ENCODE measurements around the gene RBM23.

Gene RBM23

DNA sequence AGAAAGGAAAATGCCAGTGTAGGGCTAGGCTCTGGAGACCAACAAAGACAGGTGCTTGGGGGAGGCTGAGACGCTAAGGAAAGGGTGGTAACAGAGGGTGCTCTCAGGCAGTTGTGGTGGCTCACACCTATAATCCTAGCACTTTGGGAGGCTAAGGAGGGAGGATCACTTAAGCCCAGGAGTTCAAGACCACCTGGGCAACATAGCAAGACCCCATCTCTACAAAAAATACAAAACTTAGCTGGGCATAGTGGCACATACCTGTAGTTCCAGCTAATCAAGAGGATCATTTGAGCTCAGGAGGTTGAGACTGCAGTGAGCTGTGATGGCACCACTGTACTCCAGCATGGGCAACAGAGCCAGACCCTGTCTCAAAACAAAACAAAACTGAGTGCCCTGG lies 23.5 kb downstream of the RBM23 start:
- H3K9ac ChIP-seq (ENCODE audit: low read depth, low read length) = no peak overlapping the region
- H3K9me3 ChIP-seq (ENCODE audit: insufficient read depth, low read depth, low read length) = no peaks in the 10 kb centered on the region
- H3K27ac ChIP-seq (ENCODE audit: low read length) = no peak overlapping the region
- no peak overlapping the region for H3K4me3 ChIP-seq (ENCODE audit: low read length)
- H3K27me3 ChIP-seq (ENCODE audit: insufficient read depth, low read length) = peaks cover 39% of the 10 kb centered on the region
- no peaks in the 10 kb centered on the region for H3K36me3 ChIP-seq (ENCODE audit: insufficient read depth, low read depth, low read length)
- H3K4me1 ChIP-seq (ENCODE audit: insufficient read depth, low read length) = peaks cover 7% of the 10 kb centered on the region; the same call in 1 of the 2 replicates

DNA sequence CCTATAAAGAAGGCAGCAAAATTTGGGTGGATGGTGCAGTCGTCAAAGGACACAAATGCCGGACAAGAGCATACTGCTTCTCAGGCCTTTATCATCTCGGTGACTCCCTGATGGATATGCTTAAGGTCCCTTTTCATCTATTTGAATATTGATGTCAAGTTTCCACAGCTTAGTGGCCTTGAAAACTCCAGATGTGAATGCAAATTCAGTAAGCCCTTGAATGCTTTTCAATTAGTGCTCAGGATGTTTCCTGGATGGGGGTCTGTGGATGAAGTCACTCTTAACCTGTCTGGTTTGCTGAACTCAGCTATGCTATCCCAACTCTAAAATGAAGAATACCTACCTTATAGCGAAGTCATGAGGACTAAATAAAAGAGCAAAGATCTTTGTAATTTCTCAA lies 25.2 kb downstream of the RBM23 start:
- Histone ChIP-seq H3K9ac (ENCODE audit: low read depth, low read length) (no peak overlapping the region), H3K4me1 (ENCODE audit: insufficient read depth, low read length) (no peaks in the 10 kb centered on the region), H3K36me3 (ENCODE audit: insufficient read depth, low read depth, low read length) (no peaks in the 10 kb centered on the region), H3K9me3 (ENCODE audit: insufficient read depth, low read depth, low read length) (no peaks in the 10 kb centered on the region), H3K4me3 (ENCODE audit: low read length) (no peak overlapping the region), H3K27me3 (ENCODE audit: insufficient read depth, low read length) (peaks cover 34% of the 10 kb centered on the region), H3K27ac (ENCODE audit: low read length) (no peak overlapping the region)

DNA sequence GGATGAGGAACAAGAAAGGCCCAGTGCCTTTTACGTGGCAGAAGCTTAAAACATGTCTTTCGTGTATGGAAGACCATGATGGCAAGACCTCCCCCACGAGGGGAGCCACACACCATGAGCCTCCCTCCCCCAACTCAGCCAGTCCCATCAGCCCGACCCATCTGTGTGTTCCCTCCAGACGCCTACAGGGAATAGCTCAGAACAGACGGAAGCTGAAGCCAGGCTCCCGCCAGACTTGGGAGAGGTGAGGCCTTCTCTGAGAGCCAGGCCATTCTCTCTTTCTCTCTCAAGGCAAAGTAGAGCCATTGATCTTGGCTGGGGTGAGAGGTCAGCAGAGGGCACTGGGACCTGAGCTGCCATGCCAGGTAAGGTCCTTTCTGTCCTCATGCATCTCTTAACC lies 26.5 kb downstream of the RBM23 start:
- Histone ChIP-seq H3K27me3 (ENCODE audit: insufficient read depth, low read length) (peaks cover 22% of the 10 kb centered on the region), H3K4me3 (ENCODE audit: low read length) (no peak overlapping the region), H3K9ac (ENCODE audit: low read depth, low read length) (no peak overlapping the region), H3K9me3 (ENCODE audit: insufficient read depth, low read depth, low read length) (no peaks in the 10 kb centered on the region), H3K27ac (ENCODE audit: low read length) (no peak overlapping the region), H3K36me3 (ENCODE audit: insufficient read depth, low read depth, low read length) (no peaks in the 10 kb centered on the region), H3K4me1 (ENCODE audit: insufficient read depth, low read length) (no peaks in the 10 kb centered on the region)

DNA sequence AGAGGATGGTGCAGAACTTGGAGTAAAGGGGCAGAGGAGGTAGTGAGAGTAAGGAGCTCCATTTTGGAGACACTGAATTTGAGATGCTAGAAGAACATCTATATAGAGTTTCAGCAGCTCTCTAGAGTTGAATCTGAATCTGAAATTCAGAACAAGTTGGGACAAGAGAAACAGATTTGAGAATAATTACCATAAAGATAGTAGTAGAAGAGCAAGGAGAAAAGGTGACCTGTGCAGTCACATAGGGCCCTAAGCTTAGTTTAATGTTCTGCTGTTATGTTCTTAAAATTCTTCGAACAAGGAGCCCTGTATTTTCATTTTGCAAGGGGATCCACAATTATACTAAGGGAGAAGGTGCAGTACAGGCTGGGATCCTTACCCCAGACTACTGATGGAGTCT lies 28.5 kb downstream of the RBM23 start:
- Histone ChIP-seq H3K27me3 (ENCODE audit: insufficient read depth, low read length) (peaks cover 11% of the 10 kb centered on the region), H3K4me3 (ENCODE audit: low read length) (no peak overlapping the region), H3K27ac (ENCODE audit: low read length) (no peak overlapping the region), H3K4me1 (ENCODE audit: insufficient read depth, low read length) (no peaks in the 10 kb centered on the region), H3K36me3 (ENCODE audit: insufficient read depth, low read depth, low read length) (no peaks in the 10 kb centered on the region), H3K9ac (ENCODE audit: low read depth, low read length) (no peak overlapping the region), H3K9me3 (ENCODE audit: insufficient read depth, low read depth, low read length) (no peaks in the 10 kb centered on the region)

DNA sequence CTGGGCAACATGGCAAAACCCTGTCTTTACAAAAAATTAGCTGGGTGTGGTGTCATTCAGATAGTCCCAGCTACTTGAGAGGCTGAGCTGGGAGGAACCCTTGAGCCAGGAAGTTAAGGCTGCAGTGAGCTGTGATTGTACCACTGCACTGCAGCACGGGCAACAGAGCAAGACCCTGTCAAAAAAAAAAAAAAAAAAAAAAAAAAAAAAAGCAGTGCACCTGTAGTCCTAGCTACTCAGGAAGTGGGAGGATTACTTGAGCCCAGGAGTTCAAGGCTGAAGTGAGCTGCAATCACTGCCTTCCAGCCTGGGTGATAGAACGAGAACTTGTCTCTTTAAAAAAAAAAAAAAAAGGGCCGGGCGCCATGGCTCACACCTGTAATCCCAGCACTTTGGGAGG lies 30.3 kb downstream of the RBM23 start:
- Histone ChIP-seq H3K36me3 (ENCODE audit: insufficient read depth, low read depth, low read length) (no peaks in the 10 kb centered on the region), H3K9ac (ENCODE audit: low read depth, low read length) (no peak overlapping the region), H3K27me3 (ENCODE audit: insufficient read depth, low read length) (peaks cover 27% of the 10 kb centered on the region), H3K27ac (ENCODE audit: low read length) (no peak overlapping the region), H3K4me1 (ENCODE audit: insufficient read depth, low read length) (peaks cover 5% of the 10 kb centered on the region; the same call in 1 of the 2 replicates), H3K4me3 (ENCODE audit: low read length) (no peak overlapping the region), H3K9me3 (ENCODE audit: insufficient read depth, low read depth, low read length) (no peaks in the 10 kb centered on the region)

DNA sequence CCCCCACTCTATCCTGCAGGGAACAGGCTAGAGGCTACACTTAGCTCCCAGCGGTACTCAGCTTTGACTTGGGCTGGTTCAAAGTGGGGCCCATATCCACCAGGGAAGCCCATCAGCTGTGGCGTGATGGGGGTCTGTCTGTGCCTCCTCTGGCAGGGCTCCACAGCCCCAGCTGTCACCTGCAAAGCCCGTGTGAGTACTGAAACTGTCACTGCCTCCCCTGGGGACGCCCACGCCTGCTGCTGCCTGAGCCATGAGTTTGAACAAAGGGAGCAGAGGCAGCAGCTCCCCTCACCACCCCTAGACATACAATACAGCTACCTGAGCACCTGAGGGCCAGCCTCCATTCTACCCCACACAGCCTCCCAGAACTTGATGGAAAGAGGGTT lies 31.0 kb downstream of the RBM23 start:
- peak overlapping the region; percentile 94; the same call in 1 of the 2 replicates for H3K9ac ChIP-seq (ENCODE audit: low read depth, low read length)
- H3K27me3 ChIP-seq (ENCODE audit: insufficient read depth, low read length) = peaks cover 33% of the 10 kb centered on the region
- H3K9me3 ChIP-seq (ENCODE audit: insufficient read depth, low read depth, low read length) = no peaks in the 10 kb centered on the region
- H3K4me1 ChIP-seq (ENCODE audit: insufficient read depth, low read length) = peaks cover 10% of the 10 kb centered on the region; the same call in 1 of the 2 replicates
- H3K27ac ChIP-seq (ENCODE audit: low read length) = no peak overlapping the region
- peak overlapping the region; percentile 83 for H3K4me3 ChIP-seq (ENCODE audit: low read length)
- H3K36me3 ChIP-seq (ENCODE audit: insufficient read depth, low read depth, low read length) = no peaks in the 10 kb centered on the region

DNA sequence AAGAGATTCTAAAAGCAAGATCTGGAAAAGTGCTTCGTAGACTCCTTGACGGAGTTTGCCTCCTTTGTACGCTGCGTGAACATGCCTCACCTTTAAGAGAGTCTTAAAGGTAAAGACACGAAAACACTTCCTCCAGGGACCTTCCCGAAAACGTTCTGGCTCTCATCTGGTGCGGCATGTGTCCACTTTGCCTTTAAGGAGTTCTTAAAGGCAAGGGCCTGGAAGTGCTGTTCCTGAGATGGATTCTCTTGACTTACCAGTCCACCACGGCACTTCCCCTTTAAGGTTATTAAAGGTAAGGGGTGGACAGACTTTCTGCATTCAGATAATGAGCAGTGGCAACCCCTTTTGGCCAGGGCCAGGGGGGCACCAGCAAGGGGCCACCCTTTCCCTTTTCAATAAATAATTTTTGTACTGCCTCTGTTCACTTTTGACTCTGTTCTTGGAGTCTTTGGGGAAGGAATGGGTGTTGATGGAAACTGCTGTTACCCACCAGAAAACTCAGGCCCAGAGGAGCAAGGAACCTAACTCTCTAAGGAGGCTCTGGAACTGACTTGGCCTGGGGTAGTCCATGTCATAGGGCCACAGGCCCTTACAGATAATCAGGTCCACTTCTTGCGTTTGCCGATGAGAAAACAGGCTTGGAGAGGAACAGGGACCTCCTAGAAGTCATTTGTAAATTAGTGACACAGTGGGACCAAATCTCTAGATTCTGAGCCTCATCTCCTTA lies 31.5 kb downstream of the RBM23 start:
- Histone ChIP-seq H3K4me1 (ENCODE audit: insufficient read depth, low read length) (peaks cover 15% of the 10 kb centered on the region; the same call in 1 of the 2 replicates), H3K36me3 (ENCODE audit: insufficient read depth, low read depth, low read length) (no peaks in the 10 kb centered on the region), H3K9me3 (ENCODE audit: insufficient read depth, low read depth, low read length) (no peaks in the 10 kb centered on the region), H3K9ac (ENCODE audit: low read depth, low read length) (peak overlapping the region; percentile 94), H3K27me3 (ENCODE audit: insufficient read depth, low read length) (peaks cover 37% of the 10 kb centered on the region), H3K4me3 (ENCODE audit: low read length) (peak overlapping the region; percentile 83), H3K27ac (ENCODE audit: low read length) (peak overlapping the region; percentile 76)

DNA sequence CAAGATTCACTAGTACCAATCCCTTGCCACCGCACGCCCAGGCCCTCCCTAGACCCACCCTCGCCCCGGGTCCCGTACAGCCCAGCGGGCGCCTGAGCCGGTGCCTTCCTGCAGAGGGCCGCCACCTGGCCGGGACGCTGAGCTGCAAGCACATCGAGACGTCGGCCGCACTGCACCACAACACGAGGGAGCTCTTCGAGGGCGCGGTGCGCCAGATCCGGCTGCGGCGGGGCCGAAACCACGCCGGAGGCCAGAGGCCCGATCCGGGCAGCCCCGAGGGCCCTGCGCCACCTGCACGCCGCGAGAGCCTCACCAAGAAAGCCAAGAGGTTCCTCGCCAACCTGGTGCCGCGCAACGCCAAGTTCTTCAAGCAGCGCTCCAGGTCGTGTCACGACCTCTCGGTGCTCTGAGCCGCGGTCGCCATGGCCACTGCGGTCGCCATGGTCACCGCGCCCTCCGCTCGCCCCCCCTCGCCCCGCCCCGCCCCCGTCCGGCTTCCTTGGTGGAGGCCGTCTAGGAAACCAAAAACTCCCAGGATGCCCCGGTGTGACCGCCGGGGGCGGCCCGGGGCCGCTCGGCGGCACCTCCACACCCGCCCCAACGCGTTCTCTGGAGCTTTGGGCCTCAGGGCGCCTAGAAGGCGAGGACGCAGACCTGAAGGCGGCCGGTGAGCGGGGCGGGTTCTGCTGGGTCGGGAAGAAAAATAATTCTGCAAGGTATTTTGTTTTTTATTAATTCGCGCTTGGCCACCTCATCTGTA lies 32.3 kb downstream of the RBM23 start:
- Histone ChIP-seq H3K27ac (ENCODE audit: low read length) (peak overlapping the region; percentile 76), H3K4me3 (ENCODE audit: low read length) (peak overlapping the region; percentile 83), H3K36me3 (ENCODE audit: insufficient read depth, low read depth, low read length) (no peaks in the 10 kb centered on the region), H3K9me3 (ENCODE audit: insufficient read depth, low read depth, low read length) (no peaks in the 10 kb centered on the region), H3K9ac (ENCODE audit: low read depth, low read length) (peak overlapping the region; percentile 94), H3K27me3 (ENCODE audit: insufficient read depth, low read length) (peaks cover 41% of the 10 kb centered on the region), H3K4me1 (ENCODE audit: insufficient read depth, low read length) (peaks cover 18% of the 10 kb centered on the region; the same call in 1 of the 2 replicates)

DNA sequence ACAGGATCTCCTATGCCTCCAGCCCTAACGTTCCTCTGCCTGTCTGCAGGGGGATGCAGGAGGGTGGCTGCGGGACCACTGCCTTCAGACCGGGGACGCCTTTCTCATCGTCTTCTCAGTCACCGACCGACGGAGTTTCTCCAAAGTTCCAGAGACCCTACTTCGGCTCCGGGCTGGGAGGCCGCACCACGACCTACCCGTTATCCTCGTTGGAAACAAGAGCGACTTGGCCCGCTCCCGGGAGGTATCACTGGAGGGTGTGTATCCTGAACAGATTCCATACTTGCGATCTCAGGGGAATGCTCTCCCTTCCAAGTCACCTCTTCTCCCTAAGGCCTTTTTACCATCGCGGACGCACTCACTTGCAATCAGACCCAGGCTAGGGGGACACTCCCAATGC lies 33.0 kb downstream of the RBM23 start:
- no peak overlapping the region for H3K27ac ChIP-seq (ENCODE audit: low read length)
- peak overlapping the region; percentile 56; the same call in 1 of the 2 replicates for H3K9ac ChIP-seq (ENCODE audit: low read depth, low read length)

DNA sequence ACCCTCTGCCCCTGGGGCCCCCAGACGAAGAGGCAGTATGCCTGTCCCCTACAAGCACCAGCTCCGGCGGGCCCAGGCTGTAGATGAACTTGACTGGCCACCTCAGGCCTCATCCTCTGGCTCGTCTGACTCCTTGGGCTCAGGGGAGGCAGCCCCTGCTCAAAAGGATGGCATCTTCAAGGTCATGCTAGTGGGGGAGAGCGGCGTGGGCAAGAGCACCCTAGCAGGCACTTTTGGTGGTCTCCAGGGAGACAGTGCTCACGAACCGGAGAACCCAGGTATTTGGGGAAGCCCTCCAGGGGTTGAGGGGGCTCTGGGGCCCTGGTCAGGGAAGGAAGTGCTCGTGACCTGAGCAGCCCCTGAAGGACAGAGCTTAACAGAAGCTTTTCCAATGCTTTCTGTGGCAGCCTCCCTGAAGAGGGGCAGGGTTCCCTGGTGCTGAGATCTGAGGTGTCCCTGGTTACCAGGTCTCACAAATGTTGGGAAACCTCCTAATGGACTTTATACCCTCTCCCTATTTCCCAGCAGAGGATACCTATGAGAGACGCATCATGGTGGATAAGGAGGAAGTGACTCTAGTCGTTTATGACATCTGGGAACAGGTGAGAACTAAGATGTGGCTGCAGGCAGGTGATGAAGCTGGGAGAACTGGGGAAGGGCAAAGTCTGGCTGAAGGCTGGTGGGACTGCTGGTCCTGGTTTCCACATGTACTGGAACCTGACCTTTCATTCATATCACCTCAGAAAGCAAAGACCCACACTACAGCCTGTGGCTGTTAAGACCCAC lies 34.0 kb downstream of the RBM23 start:
- Histone ChIP-seq H3K9me3 (ENCODE audit: insufficient read depth, low read depth, low read length) (no peaks in the 10 kb centered on the region), H3K4me1 (ENCODE audit: insufficient read depth, low read length) (peaks cover 18% of the 10 kb centered on the region; the same call in 1 of the 2 replicates), H3K9ac (ENCODE audit: low read depth, low read length) (no peak overlapping the region), H3K4me3 (ENCODE audit: low read length) (no peak overlapping the region), H3K27me3 (ENCODE audit: insufficient read depth, low read length) (peaks cover 41% of the 10 kb centered on the region), H3K36me3 (ENCODE audit: insufficient read depth, low read depth, low read length) (no peaks in the 10 kb centered on the region), H3K27ac (ENCODE audit: low read length) (no peak overlapping the region)

More for the DNA sequence above, 33.0 kb downstream of the RBM23 start:
- Histone ChIP-seq H3K4me1 (ENCODE audit: insufficient read depth, low read length) (peaks cover 18% of the 10 kb centered on the region; the same call in 1 of the 2 replicates), H3K27me3 (ENCODE audit: insufficient read depth, low read length) (peaks cover 41% of the 10 kb centered on the region), H3K36me3 (ENCODE audit: insufficient read depth, low read depth, low read length) (no peaks in the 10 kb centered on the region), H3K4me3 (ENCODE audit: low read length) (peak overlapping the region; percentile 83; the same call in 1 of the 2 replicates), H3K9me3 (ENCODE audit: insufficient read depth, low read depth, low read length) (no peaks in the 10 kb centered on the region)

DNA sequence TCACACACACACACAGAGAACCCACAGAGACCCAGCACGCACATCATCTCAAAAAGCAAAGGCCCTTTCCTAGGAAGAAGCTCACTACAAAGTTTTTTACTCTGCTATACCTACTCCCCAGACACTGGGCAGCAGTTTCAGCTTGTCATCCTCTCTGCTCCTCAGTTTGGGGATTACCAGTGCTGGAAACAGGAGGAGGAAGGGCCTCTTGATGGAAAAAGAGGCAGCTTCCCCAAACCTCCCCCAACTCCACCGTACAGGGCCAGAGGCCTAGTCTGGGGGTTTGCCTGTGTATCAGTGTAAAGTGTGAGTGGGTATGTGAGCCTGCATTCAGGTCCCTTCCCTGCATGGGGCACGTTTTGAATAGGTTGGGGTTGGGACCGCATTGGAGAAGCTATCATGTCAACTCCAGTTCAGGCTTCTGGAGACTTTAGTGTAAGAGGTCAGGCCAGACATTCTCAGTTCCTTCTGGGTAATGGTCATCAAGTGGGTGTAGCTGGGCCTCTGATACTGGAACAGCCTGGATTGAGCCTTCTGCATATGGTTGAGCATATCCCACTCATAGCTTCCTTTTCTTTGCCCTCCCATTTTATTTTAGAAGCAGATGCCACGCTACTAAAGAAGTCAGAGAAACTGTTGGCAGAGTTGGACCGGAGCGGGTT lies 34.7 kb downstream of the RBM23 start:
- Histone ChIP-seq H3K4me1 (ENCODE audit: insufficient read depth, low read length) (peaks cover 18% of the 10 kb centered on the region; the same call in 1 of the 2 replicates), H3K27me3 (ENCODE audit: insufficient read depth, low read length) (peaks cover 41% of the 10 kb centered on the region), H3K4me3 (ENCODE audit: low read length) (peak overlapping the region; percentile 62; the same call in 1 of the 2 replicates), H3K36me3 (ENCODE audit: insufficient read depth, low read depth, low read length) (no peaks in the 10 kb centered on the region), H3K9ac (ENCODE audit: low read depth, low read length) (peak overlapping the region; percentile 56; the same call in 1 of the 2 replicates), H3K27ac (ENCODE audit: low read length) (no peak overlapping the region), H3K9me3 (ENCODE audit: insufficient read depth, low read depth, low read length) (no peaks in the 10 kb centered on the region)

Data from iPS-20b (cell line).